Activated gamma-delta T cell treated with Interleukin-2 at 50 U/mL for 16 hours (primary cell): ENCODE data around the gene RPS5.
"Not testable (repeated sequence)": the region's sequence is repeated elsewhere in the genome, so short reads cannot be mapped to it uniquely, and the experiment has no call there.

ENCODE experiments used
- DNase-seq: peaks from one replicate; pipeline ENCODE4 v3.0.0-alpha.2; 2020

The RPS5 gene

GRCh38 chr19:58386576-58387337 is at the start of gene RPS5:
RPS5 (plus strand) TSS chr19:58387269; CDS start chr19:58388138, 869 bp downstream.
- DNase-seq = peak; percentile 94

DNA sequence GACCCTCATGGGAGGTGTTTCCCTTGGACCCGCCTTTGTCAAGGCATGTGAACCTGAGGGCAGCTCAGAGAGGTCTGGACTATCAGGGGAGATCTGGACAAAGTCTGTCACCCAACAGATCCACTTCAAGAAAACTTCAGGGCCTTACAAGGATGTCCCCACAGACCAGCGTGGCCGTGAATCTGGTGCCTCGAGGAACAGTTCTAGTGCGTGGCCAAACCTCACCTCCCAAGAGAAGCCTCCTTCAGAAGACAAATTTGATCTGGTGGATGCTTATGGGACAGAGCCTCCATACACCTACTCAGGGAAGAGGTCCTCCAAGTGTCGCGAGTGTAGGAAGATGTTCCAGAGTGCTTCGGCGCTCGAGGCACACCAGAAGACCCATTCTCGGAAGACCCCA is 48.7 kb upstream of the RPS5 start:
- no peak for DNase-seq

DNA sequence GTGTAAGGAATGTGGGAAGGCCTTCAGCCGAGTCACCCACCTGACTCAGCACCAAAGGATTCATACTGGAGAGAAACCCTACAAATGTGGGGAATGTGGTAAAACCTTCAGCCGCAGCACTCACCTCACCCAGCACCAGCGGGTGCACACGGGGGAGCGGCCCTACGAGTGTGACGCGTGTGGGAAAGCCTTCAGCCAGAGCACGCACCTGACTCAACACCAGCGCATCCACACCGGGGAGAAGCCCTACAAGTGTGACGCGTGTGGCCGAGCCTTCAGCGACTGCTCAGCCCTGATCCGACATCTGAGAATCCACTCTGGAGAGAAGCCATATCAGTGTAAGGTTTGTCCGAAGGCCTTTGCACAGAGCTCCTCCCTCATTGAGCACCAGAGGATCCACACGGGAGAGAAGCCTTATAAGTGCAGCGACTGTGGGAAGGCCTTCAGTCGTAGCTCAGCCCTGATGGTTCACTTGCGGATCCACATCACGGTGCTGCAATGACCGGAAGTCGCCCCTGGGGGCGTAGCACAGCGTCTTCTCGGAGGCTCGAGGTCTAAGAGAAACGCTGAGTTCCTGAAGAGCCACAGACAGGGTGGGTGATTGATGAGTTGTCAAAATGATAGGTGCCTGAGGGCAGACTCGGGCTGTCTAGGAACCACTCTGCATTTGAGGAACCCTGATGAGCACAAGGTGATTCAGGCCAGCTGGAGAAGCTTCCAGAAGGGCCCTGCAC is 48.1 kb upstream of the RPS5 start:
- no peak for DNase-seq

GRCh38 chr19:58345558-58345957 is 41.5 kb upstream of the RPS5 start:
- no peak for DNase-seq

DNA sequence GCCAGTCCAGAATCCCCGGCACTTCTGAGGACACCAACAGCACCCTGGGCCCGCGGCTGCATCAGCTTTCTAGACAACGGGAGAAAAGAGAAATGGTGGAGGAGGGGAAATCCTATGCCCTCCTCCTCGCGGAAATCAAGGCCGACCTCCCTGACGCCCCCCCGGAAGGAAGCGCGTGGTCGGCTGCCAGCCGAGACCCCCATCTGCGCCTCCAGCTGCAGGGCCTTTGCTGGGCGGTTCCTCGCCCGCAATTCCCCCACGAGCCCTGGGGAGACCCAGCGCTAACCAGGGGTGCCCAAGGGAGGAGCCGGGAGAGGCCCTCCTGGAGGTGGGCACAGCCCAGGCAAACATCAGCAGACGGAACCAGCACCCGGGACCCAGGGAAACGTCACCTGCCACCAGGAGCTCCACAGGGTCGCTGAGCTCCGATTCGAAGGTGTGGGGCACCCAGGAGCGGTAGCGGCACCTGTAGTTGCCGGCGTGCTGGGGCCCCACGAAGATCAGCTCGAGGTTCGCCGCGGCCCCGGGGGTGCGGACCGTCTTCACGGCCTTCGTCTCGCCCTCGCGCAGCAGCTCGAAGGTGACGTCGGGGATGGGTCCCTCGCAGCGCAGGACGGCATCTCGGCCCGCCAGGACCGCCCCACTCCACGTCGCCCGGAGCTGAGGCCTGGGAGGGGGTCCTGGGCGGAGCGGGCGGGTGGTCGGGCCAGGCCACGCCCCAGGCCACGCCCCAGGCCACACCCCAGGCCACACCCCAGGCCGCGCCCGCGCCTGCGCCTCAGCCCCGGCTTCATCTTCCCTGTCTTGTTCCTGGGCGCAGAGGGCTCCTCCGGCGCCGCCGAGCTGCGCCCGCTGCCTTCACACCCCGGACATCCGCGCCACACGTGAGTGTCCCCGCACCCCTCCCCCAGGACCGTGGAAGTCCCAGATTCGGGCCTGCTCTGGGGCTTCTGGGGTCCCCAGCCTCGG is 39.8 kb upstream of the RPS5 start:
- peak; percentile 59 for DNase-seq

GRCh38 chr19:58348080-58348479 is 39.0 kb upstream of the RPS5 start:
- DNase-seq = not testable (repeated sequence)

GRCh38 chr19:58349590-58349989 is 37.5 kb upstream of the RPS5 start:
- DNase-seq = no peak

GRCh38 chr19:58350001-58350861 is 36.8 kb upstream of the RPS5 start:
- no peak for DNase-seq

DNA sequence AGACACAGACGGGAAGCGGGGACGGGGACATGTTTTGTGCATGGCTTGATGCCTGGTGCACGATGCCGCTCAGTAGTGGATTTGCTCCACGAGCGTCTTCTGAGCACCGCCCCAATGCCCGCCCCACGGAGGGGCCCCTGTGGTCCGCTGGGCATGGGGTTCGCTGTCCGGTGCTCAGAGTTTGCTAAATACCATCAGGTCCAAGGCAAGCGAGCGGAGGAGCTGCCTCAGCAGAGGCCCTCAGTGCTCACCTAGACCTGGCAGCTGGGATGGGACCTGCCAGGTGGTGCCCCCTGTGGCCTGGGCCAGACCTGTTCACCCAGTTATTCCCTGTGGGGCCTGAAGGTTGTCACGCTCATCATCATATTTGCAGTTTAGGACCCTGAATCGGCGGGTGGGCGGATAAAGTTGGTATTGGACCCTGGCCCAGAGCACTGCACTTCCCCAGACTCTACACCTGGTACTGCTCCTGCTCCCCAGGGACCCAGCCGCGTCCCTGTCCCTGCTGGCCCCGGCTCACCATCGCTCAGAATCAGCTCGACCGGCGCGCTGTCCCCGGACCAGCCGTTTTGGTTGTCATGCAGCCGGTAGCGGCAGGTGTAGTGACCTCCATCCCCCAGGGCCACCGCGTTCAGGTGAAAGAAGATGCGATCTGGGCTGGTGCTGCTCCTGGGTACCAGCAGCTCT is 36.1 kb upstream of the RPS5 start:
- DNase-seq = no peak

- no peak for DNase-seq
These were observed 35.6 kb upstream of the RPS5 start for GRCh38 chr19:58351558-58351878.

GRCh38 chr19:58351990-58352755 is 34.9 kb upstream of the RPS5 start:
- DNase-seq = no peak

- no peak for DNase-seq
These were observed 34.1 kb upstream of the RPS5 start, which contains the start of gene A1BG for GRCh38 chr19:58352760-58353671. A1BG (minus strand) TSS chr19:58353492; CDS start chr19:58353437, 55 bp downstream.

GRCh38 chr19:58353717-58354477 is 33.2 kb upstream of the RPS5 start:
- no peak for DNase-seq

DNA sequence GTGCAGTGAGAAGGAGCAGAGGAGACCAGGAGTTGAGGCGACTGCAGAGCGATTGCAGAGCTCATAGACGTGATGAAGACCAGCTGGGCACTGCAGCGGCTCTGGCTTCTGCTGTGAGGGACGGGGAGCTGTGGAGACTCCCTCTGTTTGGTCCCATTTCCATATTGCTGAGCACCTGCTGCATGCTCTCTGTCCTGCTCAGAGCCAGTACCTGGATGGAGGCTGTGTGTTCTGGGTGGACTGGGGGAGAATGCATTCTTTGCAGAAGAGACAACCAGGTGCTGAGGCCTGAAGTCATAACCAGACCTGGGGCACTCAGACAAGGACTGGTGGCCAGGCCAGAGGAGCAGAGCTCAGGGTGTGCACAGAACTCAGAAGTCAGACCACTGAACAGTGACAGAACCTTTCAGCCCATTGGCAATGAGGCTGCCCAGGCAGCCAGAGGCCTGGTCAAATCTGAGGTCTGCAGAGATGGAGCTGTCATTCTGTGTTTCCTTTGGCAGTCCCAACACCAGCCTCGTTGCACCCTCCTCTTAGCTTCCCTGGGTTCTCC is 32.5 kb upstream of the RPS5 start:
- no peak for DNase-seq

DNA sequence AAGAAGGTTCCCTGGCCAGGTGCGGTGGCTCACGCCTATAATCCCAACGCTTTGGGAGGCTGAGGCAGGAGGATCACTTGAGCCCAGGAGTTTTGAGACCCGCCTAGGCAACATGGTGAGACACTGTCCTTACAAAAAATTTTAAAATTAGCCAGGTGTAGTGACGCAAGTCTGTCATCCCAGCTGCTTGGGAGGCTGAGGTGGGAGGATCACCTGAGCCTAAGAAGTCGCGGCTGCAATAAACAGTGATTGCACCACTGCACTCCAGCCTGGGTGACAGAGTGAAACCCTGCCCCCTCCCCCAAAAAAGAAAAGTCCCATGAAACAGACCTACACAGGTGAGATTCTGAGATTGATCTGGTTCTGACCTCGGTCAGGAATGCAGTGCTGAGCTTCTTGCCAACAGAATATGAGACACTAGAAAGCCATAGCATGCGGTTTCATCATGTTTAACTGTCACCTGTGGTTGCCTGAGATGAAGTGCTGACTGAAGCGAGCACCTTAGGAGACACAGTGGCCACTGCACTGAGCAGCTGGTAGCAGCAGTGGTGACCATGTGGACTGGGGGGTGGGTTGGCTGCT is 31.8 kb upstream of the RPS5 start:
- no peak for DNase-seq

DNA sequence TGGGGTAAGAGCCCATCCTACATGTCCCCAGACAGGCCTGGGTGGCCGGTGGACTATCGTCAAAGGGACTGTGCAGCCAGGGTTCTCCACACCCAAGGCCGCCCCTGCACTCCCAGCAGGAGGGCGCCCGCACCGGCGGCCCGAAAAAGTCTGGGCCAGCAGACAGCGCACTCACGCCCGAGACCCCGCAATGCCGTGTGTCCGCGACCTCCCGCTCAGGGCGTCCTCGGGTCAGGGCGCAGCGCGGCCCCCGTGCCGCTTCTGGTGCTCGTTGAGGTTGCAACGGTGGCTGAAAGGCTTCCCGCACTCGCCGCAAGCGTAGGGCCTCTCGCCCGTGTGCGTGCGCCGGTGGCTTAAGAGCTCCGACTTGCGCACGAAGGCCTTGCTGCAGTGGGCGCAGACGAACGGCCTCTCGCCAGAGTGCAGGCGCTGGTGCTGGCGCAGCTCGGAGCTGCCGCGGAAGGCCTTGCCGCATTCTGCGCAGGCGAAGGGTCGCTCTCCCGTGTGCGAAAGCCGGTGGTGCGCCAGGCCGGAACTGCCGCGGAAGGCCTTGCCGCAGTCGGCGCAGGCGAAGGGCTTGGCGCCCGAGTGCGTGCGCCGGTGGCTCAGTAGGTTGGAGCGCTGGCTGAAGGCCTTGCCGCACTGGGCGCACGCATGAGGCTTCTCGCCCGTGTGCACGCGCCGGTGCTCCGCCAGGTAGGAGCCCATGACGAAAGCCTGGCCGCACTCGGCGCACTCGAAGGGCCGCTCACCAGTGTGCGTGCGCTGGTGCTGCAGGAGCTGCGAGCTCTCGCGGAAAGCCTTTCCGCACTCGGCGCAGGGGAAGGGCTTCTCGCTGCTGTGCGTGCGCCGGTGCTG is 30.9 kb upstream of the RPS5 start:
- DNase-seq = peak; percentile 34
